Retinal pigment epithelial cell (primary cell): Measurements from ENCODE around the gene NPC2.

Experiments used
- DNase-seq: peaks from one replicate; pipeline ENCODE4 v3.0.0-alpha.2; 2010; ENCODE audit warnings: low read depth
- H3K4me3 ChIP-seq: 2 replicates; pipeline ENCODE4 v1.5.1; 2011; ENCODE audit warnings: mild to moderate bottlenecking, low read length, control low read depth, moderate library complexity
- TF ChIP-seq, protein P1 (sequence below): conservative IDR thresholded peaks from 2 replicates; pipeline ENCODE4 v1.5.1; 2011; ENCODE audit warnings: low read depth, low read length, control low read depth, inconsistent platforms

The NPC2 gene

DNA sequence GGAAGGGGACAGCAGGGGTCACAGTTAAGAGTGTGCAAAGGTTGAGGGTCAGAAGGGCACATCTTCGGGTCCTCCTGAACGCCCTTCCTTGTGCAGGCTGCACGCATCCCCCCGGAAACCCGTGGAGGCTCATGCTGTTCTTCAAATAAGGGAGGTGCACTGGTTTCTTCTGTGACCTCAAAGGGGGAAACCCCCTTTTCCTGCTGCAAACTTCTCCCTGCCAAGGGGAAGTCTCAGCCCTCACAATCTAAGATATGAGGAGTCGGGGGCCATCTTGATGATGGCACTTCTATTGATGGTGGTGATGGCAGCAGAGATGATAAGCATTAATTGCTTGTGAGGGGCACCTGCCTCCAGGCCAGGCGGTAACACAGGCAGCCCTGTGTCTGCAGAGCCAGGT, 40.5 kb upstream of the NPC2 start:
- DNase-seq: no peak
- TF ChIP-seq, protein P1, sequence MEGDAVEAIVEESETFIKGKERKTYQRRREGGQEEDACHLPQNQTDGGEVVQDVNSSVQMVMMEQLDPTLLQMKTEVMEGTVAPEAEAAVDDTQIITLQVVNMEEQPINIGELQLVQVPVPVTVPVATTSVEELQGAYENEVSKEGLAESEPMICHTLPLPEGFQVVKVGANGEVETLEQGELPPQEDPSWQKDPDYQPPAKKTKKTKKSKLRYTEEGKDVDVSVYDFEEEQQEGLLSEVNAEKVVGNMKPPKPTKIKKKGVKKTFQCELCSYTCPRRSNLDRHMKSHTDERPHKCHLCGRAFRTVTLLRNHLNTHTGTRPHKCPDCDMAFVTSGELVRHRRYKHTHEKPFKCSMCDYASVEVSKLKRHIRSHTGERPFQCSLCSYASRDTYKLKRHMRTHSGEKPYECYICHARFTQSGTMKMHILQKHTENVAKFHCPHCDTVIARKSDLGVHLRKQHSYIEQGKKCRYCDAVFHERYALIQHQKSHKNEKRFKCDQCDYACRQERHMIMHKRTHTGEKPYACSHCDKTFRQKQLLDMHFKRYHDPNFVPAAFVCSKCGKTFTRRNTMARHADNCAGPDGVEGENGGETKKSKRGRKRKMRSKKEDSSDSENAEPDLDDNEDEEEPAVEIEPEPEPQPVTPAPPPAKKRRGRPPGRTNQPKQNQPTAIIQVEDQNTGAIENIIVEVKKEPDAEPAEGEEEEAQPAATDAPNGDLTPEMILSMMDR: no peak
- no peak overlapping the region for H3K4me3 ChIP-seq

DNA sequence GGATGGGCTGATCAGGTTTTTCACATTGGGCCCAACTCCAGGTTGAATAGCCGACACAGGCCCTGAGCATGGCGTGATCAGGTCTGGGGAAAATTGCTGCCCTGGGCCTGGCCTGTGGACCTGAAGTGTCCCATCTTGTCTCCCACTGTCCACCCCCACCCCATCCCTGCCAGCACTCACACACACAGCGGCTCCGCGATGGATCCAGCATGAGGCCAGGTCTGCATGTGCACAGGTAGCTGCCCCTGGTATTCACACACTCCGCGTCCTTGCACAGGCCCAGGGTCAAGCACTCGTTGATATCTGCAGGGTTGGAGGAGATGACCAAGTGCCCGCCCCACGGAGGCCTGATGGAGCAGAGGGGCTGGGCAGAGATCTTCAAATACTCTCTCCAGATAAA, 39.1 kb upstream of the NPC2 start:
- H3K4me3 ChIP-seq: no peak overlapping the region
- DNase-seq: no peak
- TF ChIP-seq, protein P1: no peak

DNA sequence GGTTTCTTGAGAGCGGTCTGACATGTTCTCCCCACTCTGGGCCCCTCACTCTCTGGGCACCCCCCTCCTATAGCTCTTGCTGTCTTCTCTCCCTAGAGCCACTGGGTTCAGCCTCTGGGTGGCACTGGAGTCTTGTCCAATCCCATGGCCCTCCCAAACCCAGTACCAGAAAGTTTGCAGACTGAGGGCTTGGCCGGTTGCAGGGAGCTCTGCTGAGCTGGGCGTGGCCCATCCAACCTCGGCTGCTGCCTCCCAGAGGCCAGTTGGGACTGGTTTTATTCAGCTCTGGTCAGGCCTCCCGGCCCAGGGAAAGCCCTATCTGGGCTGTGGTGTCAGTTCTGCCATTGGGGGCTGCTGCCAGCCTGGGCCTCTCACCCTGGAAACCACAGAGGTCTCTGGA, 38.4 kb upstream of the NPC2 start:
- TF ChIP-seq, protein P1: peak; percentile 12
- no peak overlapping the region for H3K4me3 ChIP-seq
- DNase-seq: no peak

DNA sequence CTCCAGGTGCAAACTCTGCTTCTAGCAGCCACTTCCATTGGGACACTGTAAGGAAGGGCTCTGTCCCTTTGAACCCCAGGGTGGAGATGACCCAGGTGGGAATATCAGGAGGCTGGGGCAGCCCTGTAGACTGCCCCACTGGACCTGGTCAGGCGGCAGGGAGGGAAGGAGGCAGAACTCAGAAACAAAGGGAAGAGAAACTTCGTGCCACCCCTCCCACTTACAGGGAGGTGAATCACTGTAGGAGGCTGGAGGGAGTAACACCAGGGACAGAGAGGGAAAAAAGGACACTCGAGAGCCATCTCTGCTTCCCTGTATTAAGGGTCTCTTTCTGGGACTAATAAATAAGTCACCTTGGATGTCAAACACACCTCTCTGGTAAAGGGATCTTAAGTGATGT, 37.9 kb upstream of the NPC2 start:
- no peak overlapping the region for H3K4me3 ChIP-seq
- DNase-seq: no peak

DNA sequence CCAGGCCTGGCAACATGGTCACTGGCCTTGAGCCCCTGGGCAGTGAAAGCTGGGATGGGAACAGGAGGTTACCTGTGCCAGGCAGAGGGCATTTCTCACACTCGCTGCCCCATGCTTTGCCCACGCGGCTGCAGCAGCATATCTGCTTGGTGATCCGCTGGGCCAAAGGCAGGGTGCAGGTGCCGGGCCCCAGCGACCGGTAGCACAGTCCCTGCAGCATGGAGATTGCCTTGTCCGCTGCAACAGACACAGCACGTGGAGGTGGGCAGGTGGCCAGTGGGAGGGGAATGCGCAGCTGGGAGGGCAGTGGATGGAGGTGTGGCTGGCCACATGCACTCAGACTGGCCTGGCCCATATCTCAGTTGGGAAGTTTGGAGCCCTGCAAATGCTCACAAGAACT, 35.8 kb upstream of the NPC2 start:
- DNase-seq: no peak
- no peak overlapping the region for H3K4me3 ChIP-seq
- TF ChIP-seq, protein P1: no peak

More for the DNA sequence above, 37.9 kb upstream of the NPC2 start:
- TF ChIP-seq, protein P1: no peak

DNA sequence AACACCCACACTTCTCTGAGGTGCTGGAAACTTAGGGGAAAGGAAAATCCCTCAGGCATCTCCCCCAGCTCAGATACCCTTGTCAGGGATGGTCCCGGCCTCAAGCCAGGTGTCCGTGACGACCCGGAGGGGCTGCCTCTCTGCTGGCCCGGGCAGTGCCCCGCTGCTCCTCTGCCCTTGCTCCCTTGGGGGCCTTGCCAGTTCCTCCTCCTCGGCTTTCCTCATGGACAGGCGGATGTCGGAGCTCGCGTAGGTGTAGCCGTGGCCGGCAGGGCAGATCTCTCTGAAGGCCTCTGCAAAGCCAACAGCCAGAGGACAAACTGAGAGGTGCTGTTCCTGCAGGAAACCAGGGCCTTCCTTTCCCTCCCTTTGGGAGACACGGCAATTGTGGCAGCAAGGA, 35.3 kb upstream of the NPC2 start:
- H3K4me3 ChIP-seq: no peak overlapping the region
- TF ChIP-seq, protein P1: no peak
- no peak for DNase-seq

DNA sequence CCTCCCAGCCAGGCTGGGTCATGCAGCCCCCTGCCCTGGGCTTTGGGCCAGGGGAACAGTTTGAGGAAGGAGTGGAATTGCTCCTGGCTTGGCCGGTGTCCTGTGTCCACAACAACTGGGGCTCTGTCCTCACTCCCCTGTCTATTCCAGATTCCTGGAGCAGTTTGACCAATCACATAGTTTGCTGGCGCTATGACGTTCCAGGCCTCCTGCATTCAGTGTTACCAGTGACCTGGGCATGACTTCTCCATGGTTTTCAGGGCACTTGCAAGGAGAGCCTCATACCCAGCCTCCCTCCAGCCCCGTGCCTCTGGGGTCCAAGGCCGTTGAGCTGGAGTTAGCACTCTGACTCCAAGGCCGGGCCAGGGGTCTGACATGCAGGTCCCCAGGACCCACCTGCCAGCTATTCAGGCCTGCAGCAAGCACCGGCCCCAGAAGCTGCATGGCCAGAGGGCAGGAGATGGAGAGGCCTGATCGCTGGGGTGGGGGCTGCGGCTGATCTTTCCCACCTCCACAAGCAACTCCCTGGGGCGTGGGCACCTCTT, 34.7 kb upstream of the NPC2 start:
- DNase-seq: no peak
- no peak overlapping the region for H3K4me3 ChIP-seq
- TF ChIP-seq, protein P1: no peak
